Measurements from ENCODE around the gene ZC3H18. TPM values are rescaled to one million over a fixed set of nuclear protein-coding genes. Genes with fewer than 3 reads are reported as not detected.

Gene ZC3H18
- total and polyA plus RNA-seq, 12 donors: 18.3 to 28.7 (median 22.0) TPM

DNA sequence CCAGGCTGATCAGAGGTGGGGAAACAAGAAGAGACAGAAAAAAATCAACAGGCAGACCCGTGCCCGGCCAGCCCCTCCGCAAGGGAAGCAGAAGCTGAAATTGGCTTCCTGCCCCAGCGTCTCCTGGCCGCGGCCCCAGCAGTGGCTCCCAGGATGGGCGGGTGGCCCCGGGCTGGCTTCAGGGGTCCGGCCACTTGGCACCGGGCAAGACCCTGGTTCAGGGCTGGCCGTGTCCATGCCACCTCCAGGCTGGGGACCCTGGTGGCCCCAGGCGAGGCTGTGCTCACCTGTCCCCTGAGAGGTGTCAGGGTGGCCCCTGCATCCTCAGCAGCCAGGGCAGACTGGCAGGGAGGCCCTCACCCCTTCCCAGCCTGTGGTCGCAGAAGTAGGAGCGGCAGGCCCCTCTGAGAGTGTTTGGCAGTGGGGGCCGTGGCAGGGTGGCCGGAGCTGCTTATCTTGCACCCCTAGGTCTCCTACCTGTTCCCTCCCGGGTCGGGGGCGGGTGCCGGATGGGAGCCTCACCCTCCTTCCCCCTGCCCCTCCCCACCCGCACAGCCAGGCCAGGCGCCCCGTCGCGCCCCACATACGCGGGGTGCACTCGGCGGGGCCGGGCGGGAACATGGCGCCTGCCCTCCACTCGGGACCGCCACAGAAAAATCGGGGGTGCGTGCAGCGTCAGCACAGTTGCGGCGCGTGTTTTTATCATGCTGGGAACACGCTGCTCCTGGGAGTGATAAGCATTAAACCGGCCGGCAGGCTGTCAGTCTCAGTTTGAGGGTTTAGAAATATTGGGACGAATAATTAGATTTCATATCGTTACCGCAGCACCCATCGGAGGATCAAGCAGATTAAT, 46.7 kb upstream of the ZC3H18 start:
- Histone ChIP-seq H3K4me3 (no peak overlapping the region), H3K4me1 (peaks cover 0 to 34% (median 24%) of the 10 kb centered on the region in 9 donors), H3K9me3 (no peaks in the 10 kb centered on the region), H3K27ac (no peak overlapping the region), H3K27me3 (peaks cover 0 to 7% (median 0%) of the 10 kb centered on the region in 7 donors), H3K36me3 (no peaks in the 10 kb centered on the region)
- ATAC-seq (no peak), DNase-seq (peak in 1 of 2 donors; percentile 21)
- TF ChIP-seq, protein P1, sequence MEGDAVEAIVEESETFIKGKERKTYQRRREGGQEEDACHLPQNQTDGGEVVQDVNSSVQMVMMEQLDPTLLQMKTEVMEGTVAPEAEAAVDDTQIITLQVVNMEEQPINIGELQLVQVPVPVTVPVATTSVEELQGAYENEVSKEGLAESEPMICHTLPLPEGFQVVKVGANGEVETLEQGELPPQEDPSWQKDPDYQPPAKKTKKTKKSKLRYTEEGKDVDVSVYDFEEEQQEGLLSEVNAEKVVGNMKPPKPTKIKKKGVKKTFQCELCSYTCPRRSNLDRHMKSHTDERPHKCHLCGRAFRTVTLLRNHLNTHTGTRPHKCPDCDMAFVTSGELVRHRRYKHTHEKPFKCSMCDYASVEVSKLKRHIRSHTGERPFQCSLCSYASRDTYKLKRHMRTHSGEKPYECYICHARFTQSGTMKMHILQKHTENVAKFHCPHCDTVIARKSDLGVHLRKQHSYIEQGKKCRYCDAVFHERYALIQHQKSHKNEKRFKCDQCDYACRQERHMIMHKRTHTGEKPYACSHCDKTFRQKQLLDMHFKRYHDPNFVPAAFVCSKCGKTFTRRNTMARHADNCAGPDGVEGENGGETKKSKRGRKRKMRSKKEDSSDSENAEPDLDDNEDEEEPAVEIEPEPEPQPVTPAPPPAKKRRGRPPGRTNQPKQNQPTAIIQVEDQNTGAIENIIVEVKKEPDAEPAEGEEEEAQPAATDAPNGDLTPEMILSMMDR (IDR thresholded peaks at IDR 0.05): no peak
- 48 to 57% methylated on average over 39 to 47 of the region's 47 CpGs for WGBS, 2 donors
- intact Hi-C loops (cut with DNase I): no loop called here

DNA sequence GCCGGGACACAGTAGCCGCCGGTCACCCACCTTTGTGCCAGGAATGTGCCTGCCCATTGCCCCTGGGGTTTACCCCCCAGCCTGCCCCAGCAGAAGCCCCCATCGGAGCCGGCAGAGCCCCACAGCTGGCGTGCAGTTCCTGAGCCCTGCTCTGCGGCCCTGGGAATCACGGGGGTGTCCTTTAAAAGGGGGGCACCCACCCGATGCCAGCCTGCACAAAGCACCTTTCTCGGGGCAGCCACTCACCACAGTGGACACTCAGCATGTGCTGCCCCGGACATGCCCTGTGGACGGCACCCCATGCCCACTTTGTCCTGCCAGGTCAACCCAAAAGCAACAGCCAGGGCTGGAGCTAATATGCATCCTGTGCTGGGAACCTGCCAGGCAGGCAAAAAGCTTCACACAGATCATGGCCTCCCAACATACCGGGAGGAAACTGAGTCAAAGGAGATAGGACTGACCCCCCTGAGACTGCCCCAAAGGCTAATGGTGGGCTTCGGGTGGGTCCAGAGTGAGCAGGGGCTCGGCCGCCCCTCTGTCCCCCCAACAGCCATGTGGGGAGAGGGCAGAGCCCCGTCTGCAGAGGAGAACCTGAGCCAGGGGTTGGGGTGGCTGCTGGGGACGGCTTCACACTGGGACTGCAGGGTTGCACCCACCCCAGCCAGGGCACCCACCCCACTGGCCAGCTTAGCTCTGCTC, 45.8 kb upstream of the ZC3H18 start:
- Histone ChIP-seq H3K4me1 (peaks cover 0 to 34% (median 24%) of the 10 kb centered on the region in 9 donors), H3K4me3 (no peak overlapping the region), H3K36me3 (no peaks in the 10 kb centered on the region), H3K27ac (no peak overlapping the region), H3K27me3 (peaks cover 0 to 7% (median 0%) of the 10 kb centered on the region in 7 donors), H3K9me3 (no peaks in the 10 kb centered on the region)
- WGBS, 2 donors: 71% methylated on average over 18 of the region's 18 CpGs
- ATAC-seq: no peak
- intact Hi-C loops (cut with DNase I): no loop called here
- TF ChIP-seq, protein P1 (IDR thresholded peaks at IDR 0.05): no peak
- peak in 1 of 2 donors; percentile 12 for DNase-seq

DNA sequence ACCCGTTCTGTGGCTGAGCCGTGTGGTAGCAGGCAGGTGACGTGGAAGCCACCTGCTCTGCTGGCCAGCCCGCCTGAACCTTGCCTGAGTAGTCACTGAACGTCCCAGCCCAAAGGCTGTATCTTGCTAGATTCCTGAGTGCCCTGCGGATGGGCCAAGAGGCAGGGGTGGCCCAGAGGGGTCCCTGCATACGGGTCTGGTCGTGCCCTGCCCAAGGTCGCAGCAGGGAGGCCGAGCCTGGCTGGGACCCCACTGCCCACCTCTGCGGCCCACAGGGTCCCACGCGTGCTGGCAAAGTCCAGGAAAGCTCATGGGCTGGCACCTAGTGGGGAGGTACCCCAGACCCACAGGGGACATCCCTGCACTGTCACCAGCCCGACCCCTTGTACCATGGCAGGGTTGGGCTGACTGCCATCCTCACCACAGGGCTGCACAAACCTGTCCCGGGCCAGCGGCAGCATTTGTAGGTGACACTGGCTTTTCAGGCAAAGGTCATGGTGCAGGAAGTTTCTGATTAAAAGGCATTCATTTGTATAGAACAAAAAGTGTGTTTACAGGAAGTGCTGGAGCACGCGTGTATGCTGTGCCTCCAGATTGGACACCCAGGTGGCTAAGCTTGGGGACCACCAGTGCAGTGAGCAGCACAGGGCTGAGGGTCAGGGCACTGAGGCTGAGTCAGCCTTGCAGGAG, 45.1 kb upstream of the ZC3H18 start:
- no peak for ATAC-seq

More for the DNA sequence above, 45.1 kb upstream of the ZC3H18 start:
- Histone ChIP-seq H3K4me3 (no peak overlapping the region), H3K36me3 (no peaks in the 10 kb centered on the region), H3K27ac (no peak overlapping the region), H3K9me3 (no peaks in the 10 kb centered on the region), H3K4me1 (peaks cover 0 to 34% (median 24%) of the 10 kb centered on the region in 9 donors), H3K27me3 (peaks cover 0 to 7% (median 0%) of the 10 kb centered on the region in 7 donors)
- 61 to 63% methylated on average over 18 of the region's 18 CpGs for WGBS, 2 donors
- DNase-seq: peak in 1 of 2 donors; percentile 8
- TF ChIP-seq, protein P1 (IDR thresholded peaks at IDR 0.05): no peak
- intact Hi-C loops (cut with DNase I): no loop called here
